ENCODE measurements around the gene ESYT3. TPM values are rescaled to one million over a fixed set of nuclear protein-coding genes. Genes with fewer than 3 reads are reported as not detected.
"Not testable (repeated sequence)": the region's sequence is repeated elsewhere in the genome, so short reads cannot be mapped to it uniquely, and the experiment has no call there.

Gene ESYT3
- total and polyA plus RNA-seq, 4 donors, result under 0.01 to 0.07 (median 0.05) TPM

GRCh38 chr3:138408751-138409570 lies 25.5 kb upstream of the ESYT3 start:
- 72% methylated on average over 7 of the region's 7 CpGs for WGBS
- Histone ChIP-seq H3K27ac (ENCODE audit: low read depth in 1 of 2, low read length in 2 of 2) (no peak overlapping the region), H3K9me3 (ENCODE audit: control insufficient read depth in 4 of 4, low read length in 3 of 4) (no peaks in the 10 kb centered on the region), H3K36me3 (ENCODE audit: control insufficient read depth in 4 of 4, insufficient read depth in 3 of 4, low read depth in 1 of 4, low read length in 3 of 4) (peaks cover 0 to 2% (median 0%) of the 10 kb centered on the region in 4 donors), H3K27me3 (ENCODE audit: control insufficient read depth in 4 of 4, insufficient read depth in 4 of 4, low read length in 3 of 4) (no peaks in the 10 kb centered on the region), H3K9ac (ENCODE audit: low read depth in 1 of 2, low read length in 2 of 2) (no peak overlapping the region), H3K4me1 (ENCODE audit: control insufficient read depth in 4 of 4, insufficient read depth in 4 of 4, low read length in 3 of 4) (no peaks in the 10 kb centered on the region), H3K4me3 (ENCODE audit: low read depth in 1 of 3, low read length in 3 of 3) (no peak overlapping the region)
- TF ChIP-seq GABPA (IDR thresholded peaks at IDR 0.05 in 1 of 2, conservative IDR thresholded peaks at IDR 0.05 in 1 of 2), result no peak
- TF ChIP-seq ATF3 (IDR thresholded peaks at IDR 0.05), result no peak
- no peak for TF ChIP-seq EGR1 (IDR thresholded peaks at IDR 0.05; ENCODE audit: low read depth in 2 of 2)
- no peak for TF ChIP-seq SP1 (IDR thresholded peaks at IDR 0.05)
- DNase-seq (ENCODE audit: low spot score), result no peak

- TF ChIP-seq FOXA2 (IDR thresholded peaks at IDR 0.05), result no peak
- no peak for TF ChIP-seq ATF3 (IDR thresholded peaks at IDR 0.05)
- no peak for TF ChIP-seq HNF4A (conservative IDR thresholded peaks at IDR 0.05)
- TF ChIP-seq REST (IDR thresholded peaks at IDR 0.05), result no peak
- no peak for TF ChIP-seq RXRA (IDR thresholded peaks at IDR 0.05)
- no peak for TF ChIP-seq SP1 (IDR thresholded peaks at IDR 0.05)
- no peak for TF ChIP-seq HNF4G (IDR thresholded peaks at IDR 0.05)
- TF ChIP-seq GABPA (IDR thresholded peaks at IDR 0.05 in 1 of 2, conservative IDR thresholded peaks at IDR 0.05 in 1 of 2), result no peak
- TF ChIP-seq ZBTB33 (IDR thresholded peaks at IDR 0.05), result no peak
- TF ChIP-seq JUND (IDR thresholded peaks at IDR 0.05), result no peak
- TF ChIP-seq MAX (IDR thresholded peaks at IDR 0.05), result no peak
- no peak for TF ChIP-seq EGR1 (IDR thresholded peaks at IDR 0.05; ENCODE audit: low read depth in 2 of 2)
- TF ChIP-seq NR2F2 (IDR thresholded peaks at IDR 0.05), result no peak
- no peak for TF ChIP-seq YY1 (IDR thresholded peaks at IDR 0.05)
- no peak for TF ChIP-seq FOXA1 (IDR thresholded peaks at IDR 0.05)
- no peak for TF ChIP-seq CTCF (IDR thresholded peaks at IDR 0.05; ENCODE audit: low read depth, low read length, missing input control)
- no peak for TF ChIP-seq RAD21 (IDR thresholded peaks at IDR 0.05)
- no peak for DNase-seq (ENCODE audit: low spot score)
- WGBS, result 73% methylated on average over 9 of the region's 9 CpGs
- Histone ChIP-seq H3K36me3 (ENCODE audit: control insufficient read depth in 4 of 4, insufficient read depth in 3 of 4, low read depth in 1 of 4, low read length in 3 of 4) (no peaks in the 10 kb centered on the region), H3K9ac (ENCODE audit: low read depth in 1 of 2, low read length in 2 of 2) (no peak overlapping the region), H3K4me1 (ENCODE audit: control insufficient read depth in 4 of 4, insufficient read depth in 4 of 4, low read length in 3 of 4) (peaks cover 0 to 3% (median 0%) of the 10 kb centered on the region in 4 donors), H3K27ac (ENCODE audit: low read depth in 1 of 2, low read length in 2 of 2) (no peak overlapping the region), H3K9me3 (ENCODE audit: control insufficient read depth in 4 of 4, low read length in 3 of 4) (no peaks in the 10 kb centered on the region), H3K4me3 (ENCODE audit: low read depth in 1 of 3, low read length in 3 of 3) (no peak overlapping the region), H3K27me3 (ENCODE audit: control insufficient read depth in 4 of 4, insufficient read depth in 4 of 4, low read length in 3 of 4) (no peaks in the 10 kb centered on the region)
Observed at GRCh38 chr3:138412821-138413551, 21.4 kb upstream of the ESYT3 start.

GRCh38 chr3:138416236-138416635 lies 18.2 kb upstream of the ESYT3 start:
- 76% methylated on average over 4 of the region's 4 CpGs for WGBS
- not testable (repeated sequence) for H3K9ac ChIP-seq (ENCODE audit: low read depth in 1 of 2, low read length in 2 of 2); H3K9me3 ChIP-seq (ENCODE audit: control insufficient read depth in 4 of 4, low read length in 3 of 4); H3K27ac ChIP-seq (ENCODE audit: low read depth in 1 of 2, low read length in 2 of 2); H3K4me1 ChIP-seq (ENCODE audit: control insufficient read depth in 4 of 4, insufficient read depth in 4 of 4, low read length in 3 of 4); DNase-seq (ENCODE audit: low spot score); H3K27me3 ChIP-seq (ENCODE audit: control insufficient read depth in 4 of 4, insufficient read depth in 4 of 4, low read length in 3 of 4); H3K36me3 ChIP-seq (ENCODE audit: control insufficient read depth in 4 of 4, insufficient read depth in 3 of 4, low read depth in 1 of 4, low read length in 3 of 4); H3K4me3 ChIP-seq (ENCODE audit: low read depth in 1 of 3, low read length in 3 of 3)

Measured in liver (tissue), 9 donors.